HepG2 (cell line): ENCODE data around the gene TRUB1. TPM values are rescaled to one million over a fixed set of nuclear protein-coding genes. Genes with fewer than 3 reads are reported as not detected.

Experiments used
- ATAC-seq: fragments of 200-7000 bp; cut with Tn5 transposase; 3 replicates; pipeline ENCODE4 v1.9.1; 2020; ENCODE audit warnings: mild to moderate bottlenecking, moderate library complexity
- BruUV-seq: library from RNA; stranded (reverse); fragments of 400-500 nt; replicated peaks from 2 replicates; lab custom pipeline; 2021; lab: Mats Ljungman, UMichigan
- CTCF ChIA-PET: fragments of 300-600 bp; formaldehyde crosslinking; extraction: SDS; loops from one replicate; lab custom pipeline; 2021; ENCODE audit warnings: low total read pairs, inconsistent platforms, low intra/inter-chr PET ratio; lab: Yijun Ruan, JAX
- POLR2A ChIA-PET: fragments of 350-600 bp; sonication (Branson Sonifier 250); formaldehyde crosslinking; loops from one replicate; lab custom pipeline; 2020; ENCODE audit warnings: antibody characterized with exemption, inconsistent platforms; lab: Yijun Ruan, JAX
- DNase-seq: peaks from one replicate; pipeline ENCODE4 v3.0.0-alpha.2; 2015; ENCODE audit warnings: low spot score
- FAIRE-seq: peaks from 3 replicates; lab custom pipeline; 2011; peaks lifted over from hg19 to GRCh38; lab: Jason Lieb, UNC
- H2AFZ ChIP-seq: one replicate; pipeline ENCODE4 v1.6.1; 2011; ENCODE audit warnings: low read length, inconsistent platforms
- H3K27ac ChIP-seq: fragments of 300-600 bp; 3 replicates; pipeline ENCODE4 v1.8.0; 2011; ENCODE audit warnings: mixed run types, mild to moderate bottlenecking, mixed read lengths, low read length, inconsistent platforms; ENCODE audit not compliant: insufficient read depth; ENCODE audit errors: extremely low read length
- H3K27me3 ChIP-seq, 2 experiments: fragments of 200-600 bp in 1 of 2; 2 replicates in 1 of 2; 3 replicates in 1 of 2; pipeline versions ENCODE4 v1.6.0 to v1.8.0; 2011; ENCODE audit warnings: low read length in 2 of 2, mild to moderate bottlenecking in 2 of 2, moderate library complexity in 2 of 2, inconsistent platforms in 1 of 2; ENCODE audit not compliant: insufficient read depth in 2 of 2, control insufficient read depth in 1 of 2
- H3K36me3 ChIP-seq, 2 experiments: fragments of 200-600 bp in 1 of 2; replicated peaks in 1 of 2; 2 replicates in 1 of 2; 3 replicates in 1 of 2; pipeline versions ENCODE4 v1.5.1 to v1.8.0; 2011; ENCODE audit warnings: low read length in 2 of 2, inconsistent platforms in 1 of 2; ENCODE audit not compliant: insufficient read depth in 2 of 2, control insufficient read depth in 1 of 2
- H3K4me1 ChIP-seq: 2 replicates; pipeline ENCODE4 v1.5.1; 2012; ENCODE audit warnings: low read length, inconsistent platforms; ENCODE audit not compliant: insufficient read depth
- H3K4me2 ChIP-seq: 2 replicates; pipeline ENCODE4 v1.6.0; 2011; ENCODE audit warnings: low read depth, low read length, inconsistent platforms
- H3K4me3 ChIP-seq, 3 experiments: fragments of 200-600 bp in 1 of 3; sonication (generic), shearing (Covaris generic) in 1 of 3; replicated peaks in 1 of 3; 2 replicates each; pipeline ENCODE4 v1.5.1; 2011 to 2016; ENCODE audit warnings: low read length in 3 of 3, inconsistent platforms in 2 of 3, low read depth in 2 of 3, mild to moderate bottlenecking in 2 of 3, control low read depth in 1 of 3, mixed read lengths in 1 of 3; ENCODE audit not compliant: insufficient read depth in 1 of 3
- H3K79me2 ChIP-seq: one replicate; pipeline ENCODE4 v1.6.1; 2011; ENCODE audit warnings: low read length, inconsistent platforms; ENCODE audit not compliant: insufficient read depth
- H3K9ac ChIP-seq: 2 replicates; pipeline ENCODE4 v1.6.0; 2011; ENCODE audit warnings: mild to moderate bottlenecking, low read depth, low read length, inconsistent platforms; ENCODE audit not compliant: insufficient read depth
- H3K9me3 ChIP-seq: 2 replicates; pipeline ENCODE4 v1.5.1; 2012; ENCODE audit warnings: mild to moderate bottlenecking, low read length
- H4K20me1 ChIP-seq: 2 replicates; pipeline ENCODE4 v1.6.0; 2011; ENCODE audit warnings: inconsistent platforms, mild to moderate bottlenecking, low read length, moderate library complexity; ENCODE audit not compliant: insufficient read depth
- E2F2 ChIP-seq: sonication (generic); formaldehyde crosslinking; IDR thresholded peaks from 2 replicates; pipeline ENCODE4 v1.4.0; 2020; ENCODE audit warnings: missing genetic modification reagents, borderline replicate concordance
- ETV6 ChIP-seq: sonication (generic); formaldehyde crosslinking; conservative IDR thresholded peaks from 2 replicates; pipeline ENCODE4 v1.4.0; 2020; ENCODE audit warnings: missing genetic modification reagents
- FOXP1 ChIP-seq, 2 experiments: fragments of 450-650 bp in 1 of 2; IDR thresholded peaks; 2 replicates each; pipeline ENCODE4 v1.6.1; 2017 to 2018; ENCODE audit warnings: antibody characterized with exemption in 1 of 2
- HDAC2 ChIP-seq: sonication (generic); formaldehyde crosslinking; IDR thresholded peaks from 2 replicates; pipeline ENCODE4 v1.4.0; 2020; ENCODE audit warnings: missing genetic modification reagents
- MED13 ChIP-seq: sonication (generic); formaldehyde crosslinking; IDR thresholded peaks from 2 replicates; pipeline ENCODE4 v1.5.0; 2020; ENCODE audit warnings: missing genetic modification reagents
- NBN ChIP-seq: fragments of 450-650 bp; conservative IDR thresholded peaks from 2 replicates; pipeline ENCODE4 v1.6.1; 2017
- NFKBIZ ChIP-seq: IDR thresholded peaks from 2 replicates; pipeline ENCODE4 v1.6.1; 2018; ENCODE audit warnings: missing genetic modification reagents, missing compliant biosample characterization
- SMAD1 ChIP-seq: sonication (generic); formaldehyde crosslinking; IDR thresholded peaks from 2 replicates; pipeline ENCODE4 v1.4.0; 2020; ENCODE audit warnings: missing genetic modification reagents, low read depth, mild to moderate bottlenecking, borderline replicate concordance
- TIGD3 ChIP-seq: sonication (generic); formaldehyde crosslinking; IDR thresholded peaks from 2 replicates; pipeline ENCODE4 v1.5.1; 2020; ENCODE audit warnings: mild to moderate bottlenecking, missing genetic modification reagents, borderline replicate concordance
- TSC22D2 ChIP-seq: sonication (generic); formaldehyde crosslinking; IDR thresholded peaks from 2 replicates; pipeline ENCODE4 v1.5.1; 2020; ENCODE audit warnings: missing genetic modification reagents, mild to moderate bottlenecking, borderline replicate concordance
- ZFP62 ChIP-seq: sonication (generic); formaldehyde crosslinking; IDR thresholded peaks from 2 replicates; pipeline ENCODE4 v1.4.0; 2020; ENCODE audit warnings: missing genetic modification reagents
- ZNF354B ChIP-seq: sonication (generic); formaldehyde crosslinking; IDR thresholded peaks from 2 replicates; pipeline ENCODE4 v1.8.0; 2022; ENCODE audit warnings: mild to moderate bottlenecking, missing genetic modification reagents
- ZNF367 ChIP-seq: sonication (generic); formaldehyde crosslinking; IDR thresholded peaks from 2 replicates; pipeline ENCODE4 v1.4.0; 2020; ENCODE audit warnings: missing genetic modification reagents, borderline replicate concordance
- ZNF607 ChIP-seq: sonication (generic); formaldehyde crosslinking; IDR thresholded peaks from 2 replicates; pipeline ENCODE4 v1.5.1; 2020; ENCODE audit warnings: missing genetic modification reagents, mild to moderate bottlenecking, borderline replicate concordance
- ZNF672 ChIP-seq: sonication (generic); formaldehyde crosslinking; IDR thresholded peaks from 2 replicates; pipeline ENCODE4 v1.8.1; 2022; ENCODE audit warnings: missing genetic modification reagents
- ZNF841 ChIP-seq: sonication (generic); formaldehyde crosslinking; IDR thresholded peaks from 2 replicates; pipeline ENCODE4 v1.8.1; 2023; ENCODE audit warnings: missing genetic modification reagents, borderline replicate concordance
- WGBS: methylation state at CpG from one replicate; pipeline ENCODE4 v1.1.6; 2017; ENCODE audit warnings: low lambda C conversion rate; 5-methylcytosine and 5-hydroxymethylcytosine counted together
- in situ Hi-C: cut with HindIII; loops from 2 replicates; pipeline ENCODE4 v1.10.0; 2017; ENCODE audit warnings: low pct_unique_long_range_greater_than_20kb; ENCODE audit not compliant: extremely low pct_ligation_motif_present
- intact Hi-C: fragments of 100-400 bp; cut with micrococcal nuclease; formaldehyde crosslinking; loops from one replicate; pipeline ENCODE4 v1.10.0; 2022; ENCODE audit not compliant: unreplicated experiment
- polyA plus RNA-seq, 8 experiments: library from polyadenylated mRNA; depleted of rRNA in 3 of 8; stranded (reverse) in 7 of 8; unstranded in 1 of 8; fragments of >200 nt; fragmentation: Illumina TruSeq in 4 of 8; extraction: Trizol in 4 of 8; gene quantifications; 2 replicates each; pipeline versions ENCODE4 v1.2.1 to v1.2.3, GENCODE V29; 2011 to 2016; ENCODE audit warnings: low read depth in 4 of 8, missing spikeins in 1 of 8, mixed read lengths in 1 of 8; ENCODE audit not compliant: insufficient read depth in 1 of 8
- total RNA-seq, 5 experiments: library from RNA; depleted of rRNA; stranded (reverse); fragments of >200 nt; fragmentation: Illumina TruSeq; extraction: Trizol; gene quantifications; 2 replicates each; pipeline ENCODE4 v1.2.3, GENCODE V29; 2016; ENCODE audit warnings: low read depth in 1 of 5

TRUB1 gene
- total and polyA plus RNA-seq, 2 of the 13 experiments (the other 11 are each of a cell fraction or from before 2014, with no cell fraction given) = 10.6 to 38.9 TPM

- peaks cover 26% of the 10 kb centered on the region for H3K79me2 ChIP-seq
- no peak overlapping the region for H3K4me3 ChIP-seq
- no peaks in the 10 kb centered on the region for H3K27me3 ChIP-seq
- no peaks in the 10 kb centered on the region for H3K9me3 ChIP-seq
- peaks cover 22% of the 10 kb centered on the region for H3K4me1 ChIP-seq
- CTCF ChIA-PET = no interaction called here
- POLR2A ChIA-PET = no interaction called here
- FAIRE-seq (no peak), DNase-seq (no peak)
- in situ Hi-C loops = no loop called here
- H3K36me3 ChIP-seq = peaks cover 4 to 37% of the 10 kb centered on the region in 2 experiments; a peak in 4 of 5 replicates
- TF ChIP-seq ZFP62 = no peak
- TF ChIP-seq ZNF607 (CRISPR knock-in tag) = no peak
- no peak for TF ChIP-seq SMAD1
- no peak for TF ChIP-seq ZNF841 (CRISPR knock-in tag)
- TF ChIP-seq, all 625 proteins: peak for 0
- Histone ChIP-seq H2AFZ (no peak overlapping the region), H3K4me2 (no peak overlapping the region), H4K20me1 (no peaks in the 10 kb centered on the region; the same call in 1 of the 2 replicates), H3K9ac (no peak overlapping the region), H3K27ac (no peak overlapping the region)
- ATAC-seq = no peak
- WGBS = 99% methylated on average over 4 of the region's 4 CpGs
- no TSS peak for BruUV-seq
- intact Hi-C loops = no loop called here
Measured at GRCh38 chr10:114970515-114970914, 32.5 kb downstream of the TRUB1 start.

- BruUV-seq = no TSS peak
- no peak overlapping the region for H3K27ac ChIP-seq
- CTCF ChIA-PET = no interaction called here
- in situ Hi-C loops (no loop called here), intact Hi-C loops (no loop called here)
- 85% methylated on average over 5 of the region's 5 CpGs for WGBS
- H2AFZ ChIP-seq = no peak overlapping the region
- H3K79me2 ChIP-seq = peaks cover 8% of the 10 kb centered on the region
- POLR2A ChIA-PET = no interaction called here
- no peak for TF ChIP-seq NBN
- no peak for TF ChIP-seq ZNF672 (CRISPR knock-in tag)
- TF ChIP-seq NFKBIZ (CRISPR knock-in tag) = no peak
- TF ChIP-seq MED13 (CRISPR knock-in tag) = no peak
- TF ChIP-seq TIGD3 (CRISPR knock-in tag) = no peak
- TF ChIP-seq TSC22D2 (CRISPR knock-in tag) = no peak
- no peak for TF ChIP-seq FOXP1 (IDR thresholded peaks at IDR 0.05)
- no peak for TF ChIP-seq FOXP1 (CRISPR knock-in tag; IDR thresholded peaks at IDR 0.05)
- TF ChIP-seq E2F2 = no peak
- no peak for TF ChIP-seq ZNF354B (CRISPR knock-in tag)
- TF ChIP-seq ZNF367 (CRISPR knock-in tag) = no peak
- no peak for TF ChIP-seq HDAC2 (CRISPR knock-in tag)
- TF ChIP-seq ETV6 (CRISPR knock-in tag) = no peak
- no peak overlapping the region for H3K4me3 ChIP-seq
- H3K36me3 ChIP-seq = peaks cover 2 to 37% of the 10 kb centered on the region in 2 experiments; a peak in 3 of 5 replicates
- H3K4me1 ChIP-seq = peaks cover 3% of the 10 kb centered on the region
- DNase-seq (no peak), FAIRE-seq (no peak), ATAC-seq (no peak)
- no peaks in the 10 kb centered on the region for H3K27me3 ChIP-seq
- H3K4me2 ChIP-seq = no peak overlapping the region
- H3K9ac ChIP-seq = no peak overlapping the region
- H4K20me1 ChIP-seq = no peaks in the 10 kb centered on the region; the same call in 1 of the 2 replicates
- H3K9me3 ChIP-seq = no peaks in the 10 kb centered on the region
Measured at GRCh38 chr10:114973306-114973705, 35.3 kb downstream of the TRUB1 start.
